GM12878 (cell line): ENCODE data around the gene SF3B2. TPM values are rescaled to one million over a fixed set of nuclear protein-coding genes. Genes with fewer than 3 reads are reported as not detected.

Experiments used
- ASH2L ChIP-seq: fragments of 300-600, 200-600 bp; sonication (generic); IDR thresholded peaks from 2 replicates; pipeline ENCODE4 v1.6.1; 2017; ENCODE audit warnings: low read depth, mild to moderate bottlenecking, borderline replicate concordance
- BMI1 ChIP-seq: fragments of 450-650 bp; IDR thresholded peaks from 2 replicates; pipeline ENCODE4 v1.6.1; 2016; ENCODE audit warnings: mild to moderate bottlenecking, moderate library complexity, borderline replicate concordance
- CEBPB ChIP-seq, 2 experiments: fragments of 150-350 bp in 1 of 2; IDR thresholded peaks; 2 replicates each; pipeline ENCODE4 v1.6.1; 2012 to 2014; ENCODE audit warnings: low read depth in 2 of 2, low read length in 2 of 2, borderline replicate concordance in 1 of 2, inconsistent platforms in 1 of 2
- EED ChIP-seq: sonication (generic); IDR thresholded peaks from 2 replicates; pipeline ENCODE4 v1.6.1; 2016; ENCODE audit warnings: antibody characterized with exemption, low read depth
- IKZF1 ChIP-seq: fragments of 450-650 bp; conservative IDR thresholded peaks from 2 replicates; pipeline ENCODE4 v1.6.1; 2017; ENCODE audit warnings: antibody characterized with exemption, mild to moderate bottlenecking
- IKZF2 ChIP-seq, 2 experiments: fragments of 450-650 bp; IDR thresholded peaks; 2 replicates each; pipeline ENCODE4 v1.6.1; 2017; ENCODE audit warnings: mild to moderate bottlenecking in 2 of 2, moderate library complexity in 2 of 2
- POLR2AphosphoS5 ChIP-seq: IDR thresholded peaks from 2 replicates; pipeline ENCODE4 v1.6.1; 2011; ENCODE audit warnings: mild to moderate bottlenecking, low read length, inconsistent platforms
- RELA ChIP-seq: fragments of 450-650 bp; IDR thresholded peaks from 2 replicates; pipeline ENCODE4 v1.8.0; 2014; ENCODE audit warnings: borderline replicate concordance; ENCODE audit not compliant: partially characterized antibody
- SREBF1 ChIP-seq: IDR thresholded peaks from 2 replicates; pipeline ENCODE4 v1.6.1; 2012; ENCODE audit warnings: mild to moderate bottlenecking, low read length
- TARDBP ChIP-seq: IDR thresholded peaks from 2 replicates; pipeline ENCODE4 v1.6.1; 2016; ENCODE audit warnings: borderline replicate concordance
- ZNF24 ChIP-seq: fragments of 450-650 bp; IDR thresholded peaks from 2 replicates; pipeline ENCODE4 v1.6.1; 2017; ENCODE audit warnings: antibody characterized with exemption, mild to moderate bottlenecking
- polyA plus RNA-seq, 11 experiments: library from polyadenylated mRNA; depleted of rRNA in 4 of 11; unstranded in 6 of 11; stranded (reverse) in 5 of 11; fragments of >200 nt; fragmentation: Nextera tagmentation in 4 of 11; fragmentation: Illumina TruSeq in 1 of 11; extraction: Ambion mirVana in 4 of 11; extraction: Trizol in 1 of 11; gene quantifications; 1 replicate in 1 of 11; 2 replicates in 10 of 11; pipeline versions ENCODE4 v1.2.1 to v1.2.3, GENCODE V29; 2011 to 2016; ENCODE audit warnings: inconsistent platforms in 2 of 11, missing spikeins in 2 of 11, low read depth in 1 of 11
- total RNA-seq, 4 experiments: library from RNA; depleted of rRNA in 3 of 4; stranded (reverse); fragments of >200 nt in 3 of 4; fragmentation: Illumina TruSeq in 1 of 4; extraction: Trizol in 1 of 4; gene quantifications; 2 replicates each; pipeline versions ENCODE4 v1.2.1 to v1.2.3, GENCODE V29; 2013 to 2021
- TF ChIP-seq, protein P1 (sequence below): fragments of 450-650 bp; IDR thresholded peaks from 2 replicates; pipeline ENCODE4 v1.6.1; 2017; ENCODE audit warnings: mild to moderate bottlenecking, low read depth, inconsistent platforms; ENCODE audit not compliant: poor library complexity, severe bottlenecking
- TF ChIP-seq, protein P2 (sequence below): fragments of 450-650 bp; IDR thresholded peaks from 2 replicates; pipeline ENCODE4 v1.6.1; 2017; ENCODE audit warnings: low read depth, mild to moderate bottlenecking, moderate library complexity

The SF3B2 gene
- total and polyA plus RNA-seq, 10 of the 15 experiments (the other 5 are each of a cell fraction or from before 2014, with no cell fraction given) = 56.3 to 245 (median 144) TPM

DNA sequence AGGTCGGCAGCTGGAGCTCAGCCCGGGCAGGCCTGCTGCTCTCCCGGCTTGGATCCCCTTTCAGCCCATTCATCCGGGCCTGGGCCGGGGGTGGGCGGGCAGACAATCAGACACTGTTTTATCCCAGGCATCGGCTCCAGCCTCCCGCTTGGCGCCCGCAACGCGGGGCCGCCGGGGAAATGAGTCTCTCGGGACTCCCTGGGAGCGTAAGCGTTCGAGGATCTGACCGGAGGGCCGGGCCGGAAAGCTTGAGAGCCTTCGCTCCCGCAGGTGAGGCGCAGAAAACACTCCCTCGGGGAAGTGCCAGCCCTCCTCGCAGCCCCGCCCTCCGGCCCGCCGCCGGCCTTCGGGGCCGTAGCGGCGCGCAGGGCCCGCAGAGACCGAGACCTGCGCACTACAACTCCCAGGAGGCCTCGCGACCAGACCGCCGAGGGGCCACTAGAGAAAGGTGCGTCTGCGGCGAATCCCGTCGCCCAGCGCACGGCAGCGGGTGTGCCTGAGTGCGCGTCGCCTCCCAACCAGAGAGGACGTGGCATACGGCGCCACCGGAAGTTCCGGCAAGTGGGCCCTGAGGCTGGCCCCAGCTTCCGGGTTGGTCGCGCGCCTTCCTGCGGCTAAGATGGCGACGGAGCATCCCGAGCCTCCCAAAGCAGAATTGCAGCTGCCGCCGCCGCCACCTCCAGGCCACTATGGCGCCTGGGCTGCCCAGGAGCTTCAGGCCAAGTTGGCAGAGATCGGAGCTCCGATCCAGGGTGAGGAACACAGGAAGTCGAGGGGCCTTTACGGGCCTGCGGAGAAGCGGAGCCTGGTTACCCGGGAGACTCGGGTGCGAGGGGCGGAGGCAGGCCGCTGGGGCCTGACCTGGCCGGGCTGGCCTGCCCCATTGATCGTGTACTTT, at the start of gene SF3B2 (continued):
- TF ChIP-seq CEBPB (IDR thresholded peaks at IDR 0.05; ENCODE audit: borderline replicate concordance in 1 of 2, low read depth in 2 of 2, low read length in 2 of 2) (no peak), ASH2L (no peak), EED (no peak; the same call in 1 of the 2 replicates), IKZF2 (IDR thresholded peaks at IDR 0.05) (peak in 1 of 2 experiments; percentile 19; a peak in 1 of 4 replicates), BMI1 (no peak), IKZF1 (peak; percentile 98), TARDBP (peak; percentile 66), SREBF1 (0 out of 2 replicates have a peak, but pooled peaks have one; percentile 15), POLR2AphosphoS5 (peak; percentile 89), RELA (peak; percentile 69), ZNF24 (no peak)
- TF ChIP-seq, protein P1, sequence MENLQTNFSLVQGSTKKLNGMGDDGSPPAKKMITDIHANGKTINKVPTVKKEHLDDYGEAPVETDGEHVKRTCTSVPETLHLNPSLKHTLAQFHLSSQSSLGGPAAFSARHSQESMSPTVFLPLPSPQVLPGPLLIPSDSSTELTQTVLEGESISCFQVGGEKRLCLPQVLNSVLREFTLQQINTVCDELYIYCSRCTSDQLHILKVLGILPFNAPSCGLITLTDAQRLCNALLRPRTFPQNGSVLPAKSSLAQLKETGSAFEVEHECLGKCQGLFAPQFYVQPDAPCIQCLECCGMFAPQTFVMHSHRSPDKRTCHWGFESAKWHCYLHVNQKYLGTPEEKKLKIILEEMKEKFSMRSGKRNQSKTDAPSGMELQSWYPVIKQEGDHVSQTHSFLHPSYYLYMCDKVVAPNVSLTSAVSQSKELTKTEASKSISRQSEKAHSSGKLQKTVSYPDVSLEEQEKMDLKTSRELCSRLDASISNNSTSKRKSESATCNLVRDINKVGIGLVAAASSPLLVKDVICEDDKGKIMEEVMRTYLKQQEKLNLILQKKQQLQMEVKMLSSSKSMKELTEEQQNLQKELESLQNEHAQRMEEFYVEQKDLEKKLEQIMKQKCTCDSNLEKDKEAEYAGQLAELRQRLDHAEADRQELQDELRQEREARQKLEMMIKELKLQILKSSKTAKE = no peak
- TF ChIP-seq, protein P2, sequence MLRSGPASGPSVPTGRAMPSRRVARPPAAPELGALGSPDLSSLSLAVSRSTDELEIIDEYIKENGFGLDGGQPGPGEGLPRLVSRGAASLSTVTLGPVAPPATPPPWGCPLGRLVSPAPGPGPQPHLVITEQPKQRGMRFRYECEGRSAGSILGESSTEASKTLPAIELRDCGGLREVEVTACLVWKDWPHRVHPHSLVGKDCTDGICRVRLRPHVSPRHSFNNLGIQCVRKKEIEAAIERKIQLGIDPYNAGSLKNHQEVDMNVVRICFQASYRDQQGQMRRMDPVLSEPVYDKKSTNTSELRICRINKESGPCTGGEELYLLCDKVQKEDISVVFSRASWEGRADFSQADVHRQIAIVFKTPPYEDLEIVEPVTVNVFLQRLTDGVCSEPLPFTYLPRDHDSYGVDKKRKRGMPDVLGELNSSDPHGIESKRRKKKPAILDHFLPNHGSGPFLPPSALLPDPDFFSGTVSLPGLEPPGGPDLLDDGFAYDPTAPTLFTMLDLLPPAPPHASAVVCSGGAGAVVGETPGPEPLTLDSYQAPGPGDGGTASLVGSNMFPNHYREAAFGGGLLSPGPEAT = peak; percentile 96
